Natural killer cell (primary cell): ENCODE measurements around the gene AGL. TPM values are rescaled to one million over a fixed set of nuclear protein-coding genes. Genes with fewer than 3 reads are reported as not detected.
"Not testable (repeated sequence)": the region's sequence is repeated elsewhere in the genome, so short reads cannot be mapped to it uniquely, and the experiment has no call there.

Experiments
- ATAC-seq, 3 donors: fragments of 150-1000 bp in 2 of 3; fragments of 200-7000 bp in 1 of 3; cut with Tn5 transposase; 1 replicate in 1 of 3; 2 replicates in 2 of 3; pipeline ENCODE4 v1.10.0; 2021; ENCODE audit warnings: mild to moderate bottlenecking in 2 of 3, moderate library complexity in 2 of 3
- DNase-seq, 2 donors: peaks; one replicate each; pipeline versions ENCODE4 v3.0.0 to v3.0.0-alpha.2; 2013 to 2021; ENCODE audit warnings: mixed read lengths in 1 of 2
- H3K27ac ChIP-seq: one replicate; pipeline ENCODE4 v1.5.1; 2013; ENCODE audit warnings: mild to moderate bottlenecking, low read length
- H3K27me3 ChIP-seq: one replicate; pipeline ENCODE4 v1.6.1; 2013; ENCODE audit warnings: low read length; ENCODE audit not compliant: control insufficient read depth, insufficient read depth
- H3K36me3 ChIP-seq: one replicate; pipeline ENCODE4 v1.6.1; 2013; ENCODE audit warnings: low read length; ENCODE audit not compliant: control insufficient read depth, insufficient read depth
- H3K4me1 ChIP-seq: one replicate; pipeline ENCODE4 v1.6.1; 2013; ENCODE audit warnings: low read length; ENCODE audit not compliant: control insufficient read depth, insufficient read depth
- H3K4me3 ChIP-seq: one replicate; pipeline ENCODE4 v1.5.1; 2013; ENCODE audit warnings: low read length
- H3K9me3 ChIP-seq: one replicate; pipeline ENCODE4 v1.6.1; 2013; ENCODE audit warnings: low read length; ENCODE audit not compliant: control insufficient read depth, insufficient read depth
- H3K27ac Mint-ChIP-seq, 2 donors: one replicate each; pipeline ENCODE4 v1.8.0; 2022; ENCODE audit warnings: mild to moderate bottlenecking in 2 of 2, mixed read lengths in 2 of 2, moderate library complexity in 1 of 2
- H3K27me3 Mint-ChIP-seq, 2 donors: one replicate each; pipeline ENCODE4 v1.8.0; 2022; ENCODE audit warnings: low read depth in 2 of 2, mixed read lengths in 2 of 2
- H3K36me3 Mint-ChIP-seq: one replicate; pipeline ENCODE4 v1.8.0; 2022; ENCODE audit warnings: mixed read lengths
- H3K4me1 Mint-ChIP-seq, 2 donors: one replicate each; pipeline ENCODE4 v1.8.0; 2022; ENCODE audit warnings: mixed read lengths in 2 of 2
- H3K4me3 Mint-ChIP-seq: one replicate; pipeline ENCODE4 v1.8.0; 2022; ENCODE audit warnings: mild to moderate bottlenecking, moderate library complexity, mixed read lengths
- H3K9me3 Mint-ChIP-seq, 2 donors: one replicate each; pipeline ENCODE4 v1.8.0; 2022; ENCODE audit warnings: mixed read lengths in 2 of 2
- WGBS: methylation state at CpG from one replicate; pipeline ENCODE4 v1.1.7; 2013; ENCODE audit warnings: missing lambda C conversion rate; ENCODE audit not compliant: insufficient coverage; 5-methylcytosine and 5-hydroxymethylcytosine counted together
- intact Hi-C: fragments of 100-400 bp; cut with micrococcal nuclease; formaldehyde crosslinking; loops from one replicate; pipeline ENCODE4 v1.14.2; 2022
- total RNA-seq, 4 donors: library from RNA; stranded (reverse); fragments of 120-200 nt in 1 of 4; gene quantifications; one replicate each; pipeline versions ENCODE4 v1.2.3 to v1.2.4, GENCODE V29; 2013 to 2022
- TF ChIP-seq, protein P1 (sequence below): fragments of 200-600 bp; IDR thresholded peaks from one replicate; pipeline ENCODE4 v1.8.0; 2022; ENCODE audit warnings: antibody characterized with exemption

AGL gene
- total RNA-seq, 3 donors from 2014 or later (not counting 1 experiment from before 2014, with no cell fraction given): 13.5 to 19.4 (median 15.3) TPM

- Histone ChIP-seq H3K27ac (no peak overlapping the region), H3K36me3 (no peaks in the 10 kb centered on the region), H3K4me3 (no peak overlapping the region), H3K4me1 (peaks cover 3% of the 10 kb centered on the region), H3K27me3 (no peaks in the 10 kb centered on the region), H3K9me3 (no peaks in the 10 kb centered on the region)
- intact Hi-C loops: no loop called here
- Mint-ChIP-seq H3K9me3 (no peaks in the 10 kb centered on the region), H3K27ac (no peak overlapping the region), H3K36me3 (no peaks in the 10 kb centered on the region), H3K4me3 (no peak overlapping the region), H3K27me3 (peaks cover 0 to 2% of the 10 kb centered on the region in 2 donors), H3K4me1 (peaks cover 6% of the 10 kb centered on the region in 2 donors)
- ATAC-seq (no peak), DNase-seq (no peak)
- TF ChIP-seq, protein P1, sequence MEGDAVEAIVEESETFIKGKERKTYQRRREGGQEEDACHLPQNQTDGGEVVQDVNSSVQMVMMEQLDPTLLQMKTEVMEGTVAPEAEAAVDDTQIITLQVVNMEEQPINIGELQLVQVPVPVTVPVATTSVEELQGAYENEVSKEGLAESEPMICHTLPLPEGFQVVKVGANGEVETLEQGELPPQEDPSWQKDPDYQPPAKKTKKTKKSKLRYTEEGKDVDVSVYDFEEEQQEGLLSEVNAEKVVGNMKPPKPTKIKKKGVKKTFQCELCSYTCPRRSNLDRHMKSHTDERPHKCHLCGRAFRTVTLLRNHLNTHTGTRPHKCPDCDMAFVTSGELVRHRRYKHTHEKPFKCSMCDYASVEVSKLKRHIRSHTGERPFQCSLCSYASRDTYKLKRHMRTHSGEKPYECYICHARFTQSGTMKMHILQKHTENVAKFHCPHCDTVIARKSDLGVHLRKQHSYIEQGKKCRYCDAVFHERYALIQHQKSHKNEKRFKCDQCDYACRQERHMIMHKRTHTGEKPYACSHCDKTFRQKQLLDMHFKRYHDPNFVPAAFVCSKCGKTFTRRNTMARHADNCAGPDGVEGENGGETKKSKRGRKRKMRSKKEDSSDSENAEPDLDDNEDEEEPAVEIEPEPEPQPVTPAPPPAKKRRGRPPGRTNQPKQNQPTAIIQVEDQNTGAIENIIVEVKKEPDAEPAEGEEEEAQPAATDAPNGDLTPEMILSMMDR: no peak
- WGBS: 100% methylated on average over 3 of the region's 3 CpGs
Measured at GRCh38 chr1:99825098-99825497, 25.1 kb upstream of the AGL start.

- peaks cover 2 to 5% of the 10 kb centered on the region in 2 donors for H3K27me3 Mint-ChIP-seq
- no peak for DNase-seq
- no peaks in the 10 kb centered on the region for H3K36me3 Mint-ChIP-seq
- H3K4me3 Mint-ChIP-seq: no peak overlapping the region
- Histone ChIP-seq H3K36me3 (no peaks in the 10 kb centered on the region), H3K9me3 (no peaks in the 10 kb centered on the region), H3K4me1 (no peaks in the 10 kb centered on the region), H3K4me3 (no peak overlapping the region), H3K27ac (no peak overlapping the region), H3K27me3 (no peaks in the 10 kb centered on the region)
- no peaks in the 10 kb centered on the region for H3K9me3 Mint-ChIP-seq
- no CpG with 5 or more reads among the region's 1 CpG for WGBS
- TF ChIP-seq, protein P1: no peak
- H3K27ac Mint-ChIP-seq: no peak overlapping the region
- intact Hi-C loops: no loop called here
- ATAC-seq: no peak
- H3K4me1 Mint-ChIP-seq: peaks cover 2% of the 10 kb centered on the region in 2 donors
Measured at GRCh38 chr1:99825702-99826101, 24.5 kb upstream of the AGL start.

DNA sequence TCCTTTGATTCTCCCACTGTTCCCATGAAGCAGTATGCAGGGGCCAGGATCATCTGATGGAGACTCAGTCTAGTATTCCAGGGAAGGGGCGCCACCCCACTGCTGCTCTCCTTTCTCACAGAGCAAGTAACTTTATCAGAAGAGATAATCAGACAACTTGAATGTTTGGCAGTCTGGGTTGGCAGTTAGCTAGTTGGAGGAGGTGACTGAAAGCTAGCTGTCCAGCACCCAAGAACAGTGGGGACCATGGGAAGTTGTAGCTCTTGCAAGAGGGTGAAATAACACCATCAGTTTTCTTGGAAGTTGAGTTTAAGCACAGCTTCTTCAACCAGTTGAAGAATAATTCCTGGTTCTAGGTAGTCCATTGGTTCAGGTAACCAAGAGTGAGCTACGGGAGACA is 22.2 kb upstream of the AGL start:
- H3K27ac Mint-ChIP-seq: no peak overlapping the region
- TF ChIP-seq, protein P1: no peak
- no peaks in the 10 kb centered on the region for H3K4me1 Mint-ChIP-seq
- Histone ChIP-seq H3K27me3 (no peaks in the 10 kb centered on the region), H3K4me3 (no peak overlapping the region), H3K9me3 (no peaks in the 10 kb centered on the region), H3K27ac (no peak overlapping the region), H3K4me1 (no peaks in the 10 kb centered on the region), H3K36me3 (no peaks in the 10 kb centered on the region)
- 100% methylated on average over 1 of the region's 2 CpGs for WGBS
- H3K36me3 Mint-ChIP-seq: no peaks in the 10 kb centered on the region
- no peak for DNase-seq
- ATAC-seq: no peak
- peaks cover 2 to 9% of the 10 kb centered on the region in 2 donors for H3K27me3 Mint-ChIP-seq
- no peak overlapping the region for H3K4me3 Mint-ChIP-seq
- intact Hi-C loops: no loop called here
- no peaks in the 10 kb centered on the region for H3K9me3 Mint-ChIP-seq

GRCh38 chr1:99829269-99829668 is 20.9 kb upstream of the AGL start:
- intact Hi-C loops: no loop called here
- TF ChIP-seq, protein P1: no peak
- Mint-ChIP-seq H3K27me3 (peaks cover 2 to 9% of the 10 kb centered on the region in 2 donors), H3K9me3 (no peaks in the 10 kb centered on the region), H3K36me3 (no peaks in the 10 kb centered on the region), H3K4me3 (no peak overlapping the region), H3K27ac (no peak overlapping the region), H3K4me1 (no peaks in the 10 kb centered on the region)
- no peak overlapping the region for H3K4me3 ChIP-seq
- H3K36me3 ChIP-seq: no peaks in the 10 kb centered on the region
- no peak overlapping the region for H3K27ac ChIP-seq
- WGBS: 73% methylated on average over 2 of the region's 2 CpGs
- ATAC-seq: no peak
- no peak for DNase-seq
- H3K9me3 ChIP-seq: no peaks in the 10 kb centered on the region
- H3K27me3 ChIP-seq: no peaks in the 10 kb centered on the region
- no peaks in the 10 kb centered on the region for H3K4me1 ChIP-seq

DNA sequence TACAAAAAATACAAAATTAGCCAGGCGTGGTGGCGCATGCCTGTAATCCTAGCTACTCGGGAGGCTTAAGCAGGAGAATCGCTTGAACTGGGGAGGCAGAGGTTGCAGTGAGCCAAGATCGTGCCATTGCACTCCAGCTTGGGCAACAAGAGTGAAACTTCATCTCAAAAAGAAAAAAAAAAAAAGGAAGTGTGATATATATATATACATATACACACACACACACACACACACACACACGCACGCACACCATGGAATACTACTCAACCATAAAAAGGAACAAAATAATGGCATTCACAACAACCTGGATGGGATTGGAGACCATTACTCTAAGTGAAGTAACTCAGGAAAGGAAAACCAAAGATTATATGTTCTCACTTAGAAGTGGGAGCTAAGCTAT is 16.2 kb upstream of the AGL start:
- H3K4me3 ChIP-seq, DNase-seq, ATAC-seq, H3K36me3 Mint-ChIP-seq, intact Hi-C loops, H3K9me3 Mint-ChIP-seq, H3K27me3 Mint-ChIP-seq, H3K27me3 ChIP-seq, H3K9me3 ChIP-seq, H3K36me3 ChIP-seq, H3K4me3 Mint-ChIP-seq, H3K27ac ChIP-seq, H3K4me1 Mint-ChIP-seq, H3K27ac Mint-ChIP-seq, H3K4me1 ChIP-seq: not testable (repeated sequence)
- 98% methylated on average over 4 of the region's 7 CpGs for WGBS
